ENCODE data around the gene VIPR1.

The VIPR1 gene

GRCh38 chr3:42582474-42583070 is 80.1 kb downstream of the VIPR1 start:
- no peak for DNase-seq
